Measurements from ENCODE around the gene BMPR1B. TPM values are rescaled to one million over a fixed set of nuclear protein-coding genes. Genes with fewer than 3 reads are reported as not detected.

The BMPR1B gene
- total and polyA plus RNA-seq, 2 of the 8 experiments (the other 6 are each of a cell fraction or from before 2014, with no cell fraction given) = 0.14 to 1.1 TPM

DNA sequence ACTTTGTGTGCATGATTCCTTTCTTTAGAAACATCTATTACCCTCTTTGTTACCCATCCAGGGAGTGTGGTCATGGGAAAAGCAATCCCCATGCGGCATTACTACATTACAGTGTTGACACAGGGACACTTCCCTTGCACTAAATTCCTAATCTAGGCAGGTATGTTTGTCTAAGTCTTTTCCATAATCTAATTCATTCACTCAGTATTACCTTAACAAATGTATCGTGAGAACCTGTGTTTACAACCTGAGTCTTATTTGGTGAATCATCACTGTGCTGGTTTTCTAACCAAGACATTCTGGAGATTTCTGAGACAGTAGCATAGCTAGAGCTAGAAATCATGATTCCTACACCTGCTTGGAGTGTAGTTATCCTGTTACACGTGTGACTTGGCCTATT is 326.8 kb downstream of the BMPR1B start:
- Histone ChIP-seq H4K8ac (ENCODE audit: extremely low read depth, insufficient read depth, low read length) (no peak overlapping the region), H3K36me3 (ENCODE audit: control insufficient read depth in 2 of 4, insufficient read depth in 4 of 4, low read length in 3 of 4) (no peaks in the 10 kb centered on the region), H3K4me3 (ENCODE audit: extremely low read depth in 1 of 4, insufficient read depth in 2 of 4, low read depth in 3 of 4, low read length in 4 of 4) (no peak overlapping the region), H3K23ac (ENCODE audit: insufficient read length) (no peak overlapping the region), H3K56ac (replicated peaks; ENCODE audit: insufficient read length, low read depth, low read length) (no peak overlapping the region), H3K14ac (ENCODE audit: insufficient read length) (no peak overlapping the region), H3K9me3 (ENCODE audit: insufficient read depth in 2 of 2, low read depth in 1 of 2, low read length in 1 of 2) (no peaks in the 10 kb centered on the region), H2AFZ (ENCODE audit: low read length) (no peak overlapping the region), H4K91ac (replicated peaks; ENCODE audit: insufficient read length, low read length) (no peak overlapping the region), H3K23me2 (ENCODE audit: low read depth, low read length) (no peaks in the 10 kb centered on the region), H3K79me2 (ENCODE audit: control insufficient read depth in 1 of 2, insufficient read depth in 2 of 2, low read length in 2 of 2) (no peaks in the 10 kb centered on the region), H4K5ac (ENCODE audit: insufficient read length, low read depth, low read length) (no peak overlapping the region), H3K27me3 (replicated peaks in 1 of 4; ENCODE audit: control insufficient read depth in 3 of 4, extremely low read depth in 1 of 4, insufficient read depth in 3 of 4, low read length in 3 of 4) (no peaks in the 10 kb centered on the region), H3K4me1 (replicated peaks in 1 of 4; ENCODE audit: control insufficient read depth in 3 of 4, insufficient read depth in 4 of 4, low read length in 3 of 4) (no peaks in the 10 kb centered on the region), H2BK120ac (replicated peaks; ENCODE audit: low read depth, low read length) (no peak overlapping the region), H2BK15ac (ENCODE audit: low read length) (no peak overlapping the region), H3K9ac (replicated peaks in 1 of 4; ENCODE audit: extremely low read depth in 1 of 4, low read depth in 3 of 4, low read length in 3 of 4) (no peak overlapping the region), H3K18ac (ENCODE audit: extremely low read depth, low read length) (no peak overlapping the region), H3K27ac (ENCODE audit: low read depth, low read length) (no peak overlapping the region), H3K4ac (replicated peaks; ENCODE audit: insufficient read length, low read depth, low read length) (no peak overlapping the region), H2BK12ac (ENCODE audit: low read depth, low read length) (no peak overlapping the region), H2BK20ac (ENCODE audit: low read length) (no peak overlapping the region), H3K4me2 (ENCODE audit: insufficient read depth in 1 of 2, low read depth in 2 of 2, low read length in 2 of 2) (no peak overlapping the region), H2AK5ac (ENCODE audit: low read depth, low read length) (no peak overlapping the region), H2BK5ac (ENCODE audit: low read depth, low read length) (no peak overlapping the region), H3K79me1 (ENCODE audit: low read depth, low read length) (no peaks in the 10 kb centered on the region), H4K20me1 (replicated peaks in 1 of 2; ENCODE audit: control insufficient read depth in 1 of 2, insufficient read depth in 2 of 2, low read length in 2 of 2) (no peaks in the 10 kb centered on the region)
- WGBS, 2 experiments (ENCODE audit: extremely low coverage in 1 of 2, insufficient coverage in 1 of 2, insufficient read length in 1 of 2, insufficient replicate concordance in 2 of 2, low coverage in 1 of 2, low lambda C conversion rate in 2 of 2, missing lambda C conversion rate in 1 of 2) = 87% methylated on average over 3 of the region's 3 CpGs; no CpG with 5 or more reads in 1 of the 2 experiments
- POLR2A ChIA-PET (ENCODE audit: partially characterized antibody) = no interaction called here
- TF ChIP-seq HDAC2 (IDR thresholded peaks at IDR 0.05; ENCODE audit: borderline replicate concordance in 1 of 2, low read depth in 2 of 2, low read length in 2 of 2) = no peak
- no peak for TF ChIP-seq POLR2AphosphoS5 (IDR thresholded peaks at IDR 0.05; ENCODE audit: low read depth, low read length)
- no peak for TF ChIP-seq PHF8 (conservative IDR thresholded peaks at IDR 0.05; ENCODE audit: low read depth, low read length)
- TF ChIP-seq RFX5 (IDR thresholded peaks at IDR 0.05; ENCODE audit: borderline replicate concordance, low read depth, low read length) = no peak
- no peak for TF ChIP-seq KDM5A (IDR thresholded peaks at IDR 0.05; ENCODE audit: low read length)
- no peak for TF ChIP-seq CTBP2 (IDR thresholded peaks at IDR 0.05; ENCODE audit: borderline replicate concordance, insufficient read depth, insufficient read length, low read length)
- CTCF ChIA-PET (ENCODE audit: partially characterized antibody) = no interaction called here
- FAIRE-seq (no peak), DNase-seq (ENCODE audit: low read depth in 1 of 2, low spot score in 2 of 2) (no peak)

All from H1 (cell line).